NCI-H128 (cell line): Measurements from ENCODE around the gene CROCC2.

Experiments used
- DNase-seq: peaks from one replicate; lab custom pipeline; 2025; ENCODE audit not compliant: unreplicated experiment; lab: John Stamatoyannopoulos, UW

Gene CROCC2

DNA sequence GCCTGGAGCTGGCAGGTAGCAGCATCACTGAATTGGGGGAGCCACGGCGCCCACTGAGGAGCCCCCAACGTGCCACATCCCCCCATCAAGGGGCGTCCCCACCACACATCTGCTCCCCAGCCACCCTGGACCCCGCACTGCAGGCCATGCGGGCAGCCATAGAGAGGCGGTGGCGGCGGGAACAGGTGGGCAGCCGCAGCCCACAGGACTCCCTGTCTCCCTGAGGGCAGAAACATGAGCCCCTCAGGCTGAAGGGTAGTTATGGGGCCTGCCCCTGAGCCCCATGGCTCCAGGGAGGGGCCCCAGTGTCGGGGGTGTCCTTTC lies 26.6 kb downstream of the CROCC2 start:
- DNase-seq, result no peak

DNA sequence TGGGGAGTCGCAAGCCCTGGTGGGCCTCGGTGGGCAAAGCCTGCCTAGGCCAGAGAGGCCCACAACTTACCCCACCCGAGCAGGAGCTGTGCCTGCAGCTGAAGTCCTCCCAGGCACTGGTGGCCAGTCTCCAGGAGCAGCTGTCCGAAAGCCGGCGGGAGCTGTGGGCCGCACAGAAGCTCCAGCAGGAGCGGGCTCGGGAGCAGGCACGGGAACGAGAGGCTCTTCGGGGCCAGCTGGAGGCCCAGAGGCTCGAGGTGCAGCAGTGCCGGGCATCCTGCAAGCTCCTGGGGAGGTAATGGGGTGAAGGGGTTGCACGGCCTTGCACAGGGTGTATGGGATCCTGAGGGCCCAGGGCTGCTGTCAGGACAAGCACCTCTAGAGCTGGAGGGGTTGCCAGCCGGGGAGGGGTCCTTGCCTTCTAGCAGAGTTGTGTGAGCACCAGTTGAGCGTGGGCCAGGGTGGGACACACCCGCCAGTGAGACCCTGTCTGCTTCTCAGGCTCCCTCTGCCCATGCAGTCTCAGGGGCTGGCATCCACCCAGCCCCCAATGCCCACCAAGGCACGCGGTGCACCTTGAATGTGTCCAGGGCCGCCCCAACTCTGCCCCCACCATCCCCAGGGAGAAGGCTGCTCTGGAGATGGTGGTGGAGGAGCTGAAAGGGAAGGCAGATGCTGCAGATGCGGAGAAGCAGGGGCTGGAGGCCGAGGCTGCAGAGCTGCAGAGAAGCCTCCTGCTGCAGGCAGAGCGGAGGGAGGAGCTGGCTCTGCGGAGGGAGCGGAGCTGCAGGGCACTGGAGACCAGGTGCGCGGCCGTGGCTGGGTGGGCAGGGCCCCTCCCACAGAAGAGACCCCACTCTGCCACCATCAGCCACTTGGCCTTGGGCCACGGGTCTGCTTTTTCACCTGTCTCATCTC lies 27.2 kb downstream of the CROCC2 start:
- no peak for DNase-seq

- DNase-seq, result no peak
Observed at GRCh38 chr2:240933966-240934700, 28.0 kb downstream of the CROCC2 start.

DNA sequence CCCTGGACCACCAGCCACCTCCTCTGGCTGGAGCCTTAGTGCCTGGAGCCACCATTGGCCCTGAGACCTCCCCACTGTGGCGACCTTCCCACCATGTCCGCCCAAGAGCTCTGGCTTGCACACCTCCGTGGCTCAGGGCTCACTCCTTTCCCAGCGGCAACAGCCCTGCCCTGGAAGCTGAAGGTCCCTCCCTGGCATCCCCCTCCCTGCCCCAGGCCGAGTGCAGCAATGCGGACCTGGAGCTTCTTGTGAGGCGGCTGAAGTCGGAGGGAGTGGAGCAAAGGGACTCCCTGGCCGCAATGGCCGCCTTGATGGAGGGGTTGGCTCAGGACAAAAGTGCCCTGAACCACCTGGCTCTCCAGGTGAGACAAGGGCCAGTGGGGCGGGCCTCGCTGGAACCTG lies 28.6 kb downstream of the CROCC2 start:
- no peak for DNase-seq

- no peak for DNase-seq
Observed at GRCh38 chr2:240935103-240935876, 29.2 kb downstream of the CROCC2 start.

- no peak for DNase-seq
Observed at GRCh38 chr2:240936106-240936505, 30.0 kb downstream of the CROCC2 start.

- no peak for DNase-seq
Observed at GRCh38 chr2:240946046-240946445, 39.9 kb downstream of the CROCC2 start.

DNA sequence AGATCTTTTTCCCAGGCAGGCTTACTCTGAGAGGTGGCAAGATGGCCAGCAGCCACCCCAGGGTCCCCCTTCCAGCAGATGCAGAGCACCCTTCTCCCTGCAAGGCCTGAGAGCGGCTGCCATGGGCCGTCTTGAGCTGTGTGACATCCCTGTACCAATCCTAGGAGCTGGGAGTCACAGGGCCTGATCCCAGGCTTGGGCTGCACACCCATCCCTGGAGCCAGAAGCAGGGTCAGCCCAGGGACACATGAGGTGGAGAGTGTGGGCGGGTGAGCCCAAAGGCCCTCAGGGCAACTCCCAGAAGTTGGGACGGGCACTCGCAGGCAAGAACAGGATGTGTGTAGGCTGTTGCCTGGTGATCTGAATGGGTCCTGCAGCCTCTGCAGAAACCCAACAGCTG lies 40.5 kb downstream of the CROCC2 start:
- DNase-seq, result no peak

GRCh38 chr2:240947176-240947575 lies 41.0 kb downstream of the CROCC2 start:
- DNase-seq, result no peak

- DNase-seq, result no peak
Observed at GRCh38 chr2:240947607-240948006, 41.5 kb downstream of the CROCC2 start.

DNA sequence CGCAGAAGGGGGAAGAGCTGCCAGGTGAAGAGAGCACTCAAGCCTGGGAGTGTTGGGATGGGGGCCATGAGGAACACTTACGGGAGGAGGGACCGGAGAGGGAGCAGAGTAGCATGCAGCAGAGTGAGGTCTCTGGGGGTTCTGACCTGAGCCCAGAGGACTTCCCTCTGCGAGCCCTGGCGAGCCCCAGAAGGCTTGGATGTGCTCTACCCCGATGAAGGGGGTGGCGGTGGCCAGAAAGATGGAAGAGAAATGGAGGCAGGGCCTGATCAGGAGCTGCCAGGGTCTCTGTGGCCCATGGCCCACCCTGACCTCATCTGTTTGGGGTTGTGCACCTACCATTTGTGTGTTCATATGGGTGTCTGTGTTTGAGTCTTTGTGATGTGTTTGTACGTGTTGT lies 42.0 kb downstream of the CROCC2 start:
- no peak for DNase-seq

- DNase-seq, result no peak
Observed at GRCh38 chr2:240948905-240949790, 43.0 kb downstream of the CROCC2 start.

GRCh38 chr2:240949791-240950705 lies 43.9 kb downstream of the CROCC2 start:
- no peak for DNase-seq

DNA sequence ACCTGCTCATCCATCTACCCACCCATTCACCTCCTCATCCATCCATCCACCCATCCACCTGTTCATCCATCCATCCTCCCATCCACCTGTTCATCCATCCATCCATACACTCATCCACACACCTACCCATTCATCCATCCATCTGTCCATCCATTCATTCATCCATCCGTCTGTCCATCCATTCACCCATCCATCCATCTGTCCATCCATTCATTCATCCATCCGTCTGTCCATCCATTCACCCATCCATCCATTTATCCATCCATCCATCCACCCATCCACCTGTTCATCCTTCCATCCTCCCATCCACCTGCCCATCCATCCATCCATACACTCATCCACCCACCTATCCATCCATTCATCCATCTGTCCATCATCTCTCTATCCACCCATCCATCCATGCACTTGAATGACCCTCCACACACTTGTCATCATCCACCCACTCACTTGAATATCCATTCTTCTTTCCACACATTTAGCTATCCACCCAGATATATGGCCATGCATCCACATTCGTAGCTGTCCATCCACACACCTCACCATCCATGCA lies 45.0 kb downstream of the CROCC2 start:
- DNase-seq, result no peak

DNA sequence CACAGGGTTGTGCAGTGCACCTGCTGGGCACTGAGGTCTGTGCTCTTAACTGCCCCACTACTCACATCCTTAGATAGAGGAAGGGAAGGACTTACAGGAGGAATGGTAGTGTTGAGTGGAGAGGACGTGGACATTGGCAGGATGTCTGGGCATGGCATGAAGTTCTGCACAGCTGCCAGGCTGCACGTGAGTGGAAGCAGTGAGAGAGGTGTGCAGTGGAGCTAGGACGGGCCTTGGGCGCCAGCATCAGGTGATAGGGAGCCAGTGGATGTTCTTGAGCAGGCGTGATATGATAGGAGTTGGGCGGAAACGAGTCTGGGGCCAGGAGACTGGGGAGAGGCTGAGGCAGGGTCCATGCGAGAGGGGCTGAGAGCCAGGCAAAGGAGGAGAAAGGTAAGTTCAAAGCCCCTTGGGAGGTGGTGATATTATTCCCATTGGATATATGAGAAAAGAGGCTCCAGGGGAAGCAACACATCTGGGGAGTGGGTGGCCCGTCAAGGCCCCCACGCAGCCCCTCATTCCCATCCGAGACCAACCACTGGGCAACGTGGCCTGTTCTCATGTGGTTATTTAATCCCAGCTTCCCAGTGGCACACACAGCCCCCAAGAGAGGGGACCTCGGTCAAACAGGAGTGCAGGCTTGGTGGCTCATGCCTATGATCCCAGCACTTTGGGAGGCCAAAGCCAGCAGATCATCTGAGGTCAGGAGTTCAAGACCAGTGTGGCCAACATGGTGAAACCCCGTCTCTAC lies 46.5 kb downstream of the CROCC2 start:
- DNase-seq, result no peak

DNA sequence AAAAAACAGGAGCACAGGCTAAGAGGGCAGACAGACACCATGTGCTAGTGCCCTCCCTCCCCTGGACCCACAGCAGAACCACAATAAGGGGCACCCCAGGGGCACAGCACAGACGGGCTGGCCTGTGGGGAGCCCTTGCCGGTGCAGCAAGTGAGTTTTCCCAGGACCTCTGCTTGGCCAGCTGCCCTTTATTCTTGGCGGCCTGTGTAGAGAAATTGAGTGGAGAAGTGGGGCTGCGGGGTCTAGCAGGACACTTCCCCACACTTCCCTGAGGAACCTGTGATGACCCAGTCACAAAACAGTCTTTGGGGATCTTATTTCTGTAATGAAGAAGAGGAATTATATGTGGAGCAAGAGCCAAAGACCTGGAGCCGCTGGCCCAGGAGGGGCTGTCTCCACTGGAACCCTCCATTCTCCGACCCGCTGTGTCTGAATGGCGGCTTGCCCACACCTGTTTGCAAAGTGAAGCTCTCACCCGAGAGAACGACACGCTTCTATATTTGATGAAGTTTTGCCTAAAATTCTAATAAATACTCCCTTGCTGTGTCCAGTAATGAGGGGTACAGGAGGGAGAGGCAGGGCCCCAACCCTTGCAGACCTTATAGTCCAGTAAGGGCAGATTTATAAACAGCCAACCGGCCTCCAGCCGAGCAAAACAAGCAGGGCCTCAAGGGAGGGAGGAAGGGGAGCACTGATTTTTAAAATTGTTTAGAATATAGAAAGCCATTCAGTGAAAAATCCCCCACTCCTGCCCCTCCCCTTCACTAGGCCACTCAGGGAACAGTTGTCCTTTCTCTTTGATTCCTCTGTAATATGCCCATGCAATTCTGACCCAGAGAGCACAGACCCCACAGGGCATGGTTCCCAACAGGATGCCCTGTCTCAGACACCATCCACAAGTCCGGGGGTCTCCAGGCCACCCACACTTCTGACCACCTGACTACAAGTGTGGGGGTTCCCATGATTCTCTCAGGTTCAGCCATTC lies 47.6 kb downstream of the CROCC2 start:
- DNase-seq, result no peak
